GM18858 (cell line): Measurements from ENCODE around the gene TIFAB.

Experiments
- ATAC-seq: cut with Tn5 transposase; IDR thresholded peaks from one replicate; pipeline ENCODE4 v1.9.1; 2021; ENCODE audit not compliant: unreplicated experiment

TIFAB gene

DNA sequence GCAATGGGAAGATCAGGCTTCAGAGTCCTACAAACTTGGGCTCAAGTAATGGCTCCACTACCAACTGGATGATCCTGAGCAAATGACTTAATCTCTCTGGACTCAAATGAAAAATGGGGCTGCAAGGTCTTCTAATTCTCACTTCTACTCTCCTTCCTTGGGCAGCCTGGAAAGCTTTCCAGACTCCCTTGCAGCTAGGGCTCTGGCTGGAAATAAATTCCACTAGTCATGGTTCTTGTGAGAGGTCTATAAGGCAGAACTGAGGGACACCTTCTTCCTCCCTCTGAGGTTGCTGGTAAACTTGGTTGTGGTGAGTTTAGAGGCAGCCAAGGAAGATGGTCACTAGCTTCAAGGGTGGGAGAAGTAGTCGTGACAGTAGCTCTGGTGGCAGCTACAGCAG, 23.6 kb downstream of the TIFAB start:
- ATAC-seq = no peak

DNA sequence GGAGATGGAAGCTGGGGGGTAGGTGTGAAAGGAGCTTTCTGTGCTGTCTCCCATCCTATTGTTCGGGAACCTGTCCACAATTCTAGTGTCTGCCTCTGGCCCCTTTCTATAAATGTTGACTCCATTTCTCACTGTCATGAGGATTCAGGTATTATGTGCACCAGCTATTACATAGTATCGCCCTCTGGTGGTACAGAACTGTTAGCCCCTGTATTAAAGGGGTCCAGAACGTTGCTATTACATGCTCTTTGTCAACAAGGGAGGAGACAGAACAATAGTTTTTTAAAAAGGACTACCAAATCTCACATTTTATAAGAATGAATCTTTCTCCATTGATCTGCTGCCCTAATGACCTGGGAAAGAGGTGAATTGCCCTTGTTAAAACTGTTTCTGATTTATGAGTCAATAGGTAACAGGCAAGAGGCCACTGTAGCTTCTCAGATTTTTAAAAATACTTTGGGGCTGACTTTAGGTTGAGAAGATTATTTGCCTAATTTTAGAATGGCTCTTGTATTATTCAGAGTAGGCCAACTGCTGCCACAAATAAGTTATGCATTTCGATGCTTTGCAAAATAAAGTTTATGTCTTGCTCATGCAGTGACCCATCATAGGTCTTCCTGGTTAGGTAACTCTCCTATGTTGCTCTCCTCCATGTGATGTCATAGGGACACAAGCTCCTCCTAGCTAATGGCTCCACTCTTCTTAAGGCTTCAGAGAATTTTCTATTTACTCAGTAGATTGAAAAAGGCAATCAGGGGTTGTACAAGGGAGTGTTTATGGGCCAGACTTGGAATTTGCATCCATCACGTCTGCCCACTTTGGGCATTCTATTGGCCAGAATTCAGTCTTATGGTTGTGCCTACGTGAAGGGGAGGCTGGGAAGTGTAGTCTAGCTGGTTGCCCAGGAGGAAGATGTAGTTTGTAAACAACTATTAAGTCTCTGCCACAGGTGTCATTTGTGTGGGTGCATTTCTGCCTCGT, 25.8 kb downstream of the TIFAB start:
- peak; percentile 62 for ATAC-seq

DNA sequence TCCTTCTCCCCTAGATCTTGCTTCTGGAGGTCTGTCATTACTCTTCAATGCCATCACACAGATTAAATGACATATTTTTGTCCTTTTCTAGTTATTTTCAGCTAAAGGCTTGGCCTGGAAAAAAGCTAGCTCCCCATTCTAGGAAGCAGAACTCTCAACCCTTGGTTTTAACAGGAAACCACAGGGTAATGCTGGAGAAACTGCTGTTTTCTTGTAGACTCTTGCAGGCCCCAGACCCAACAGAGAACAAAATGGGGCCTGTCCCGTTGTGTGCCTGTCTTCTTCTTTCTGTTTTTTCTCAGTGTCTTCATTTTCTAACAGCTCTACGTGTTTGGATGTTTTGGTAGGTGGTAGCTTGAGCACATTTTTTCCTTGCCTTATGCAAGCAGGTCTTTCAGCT, 26.5 kb downstream of the TIFAB start:
- ATAC-seq = no peak

DNA sequence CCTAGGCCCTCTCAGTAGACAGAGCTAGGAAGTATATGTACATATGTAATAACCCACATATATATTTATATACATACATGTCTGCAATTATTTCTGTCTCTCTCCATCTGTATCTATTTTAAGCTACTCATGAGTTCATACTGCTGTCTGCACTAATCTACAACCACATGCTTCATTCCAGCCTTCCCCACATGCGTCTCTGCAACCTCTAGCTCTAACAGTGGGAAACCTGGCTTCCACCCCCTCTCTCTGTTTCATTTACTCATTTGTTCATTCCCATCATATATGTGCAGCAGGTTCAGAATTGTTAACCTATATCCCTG, 28.3 kb downstream of the TIFAB start:
- no peak for ATAC-seq

DNA sequence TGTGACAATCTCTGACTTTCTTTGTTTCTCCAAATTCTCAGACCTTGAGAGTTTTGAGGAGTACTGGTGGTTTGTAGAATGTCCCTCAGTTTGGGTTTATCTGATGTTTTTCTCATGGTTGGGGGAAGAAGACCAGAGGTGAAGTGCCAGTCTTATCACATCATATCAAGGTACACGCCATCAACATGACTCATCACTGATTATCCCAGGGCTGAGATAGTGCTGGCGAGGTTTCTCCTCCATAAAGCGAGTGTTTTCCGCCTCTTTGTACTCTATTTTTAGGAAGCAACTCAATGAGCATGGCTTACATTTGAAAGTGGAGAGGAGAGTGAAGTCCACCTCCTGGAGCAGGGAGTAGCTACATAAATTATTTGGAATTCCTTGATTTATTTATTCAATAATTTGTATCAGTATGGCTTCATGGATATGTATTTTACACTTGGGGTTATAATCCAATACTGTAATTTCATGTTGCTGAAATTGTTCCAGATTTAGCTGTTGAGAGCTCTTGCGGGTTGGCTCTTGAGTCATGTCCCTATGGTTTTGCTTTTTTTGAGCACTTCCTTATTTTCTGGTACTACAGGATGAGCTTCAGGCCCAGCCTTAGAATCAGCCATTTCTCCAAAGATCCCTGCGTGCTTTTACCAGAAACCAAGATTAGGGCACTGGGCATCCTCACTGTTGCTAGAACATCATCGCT, 28.9 kb downstream of the TIFAB start:
- ATAC-seq = no peak

DNA sequence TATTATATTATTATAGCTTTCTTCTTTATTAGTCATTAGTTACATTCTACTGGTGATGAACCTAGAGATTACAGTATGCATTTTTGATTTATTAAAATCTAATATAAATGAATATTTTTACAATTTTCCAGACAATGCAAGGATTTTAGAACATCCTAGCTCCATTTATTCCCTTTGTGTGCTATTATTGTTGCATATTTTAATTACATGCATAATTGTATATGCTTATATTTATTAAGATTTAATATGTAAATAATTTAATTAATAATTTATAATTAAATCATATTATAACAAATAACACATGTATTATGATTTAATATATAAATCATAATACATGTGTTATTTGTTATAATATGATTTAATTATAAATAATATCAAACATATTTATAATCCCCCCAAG, 29.7 kb downstream of the TIFAB start:
- no peak for ATAC-seq

DNA sequence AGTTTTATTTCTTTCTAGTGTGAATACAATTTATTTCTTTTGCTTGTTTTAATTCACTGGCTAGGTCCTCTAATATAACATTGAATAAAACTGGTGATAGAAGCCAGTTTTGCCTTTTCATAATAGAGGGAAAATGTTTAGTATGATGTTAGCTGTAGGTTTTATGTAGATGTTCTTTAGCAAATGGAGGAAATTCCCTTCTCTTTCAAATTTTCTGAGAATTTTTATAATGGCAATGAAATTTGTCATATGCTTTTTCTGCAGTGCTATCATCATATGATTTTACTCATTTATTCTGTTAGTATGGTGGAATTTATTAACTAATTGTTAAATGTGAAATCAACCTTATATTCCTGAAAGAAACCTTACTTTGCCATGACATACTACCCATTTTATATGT, 35.1 kb downstream of the TIFAB start:
- ATAC-seq = no peak

DNA sequence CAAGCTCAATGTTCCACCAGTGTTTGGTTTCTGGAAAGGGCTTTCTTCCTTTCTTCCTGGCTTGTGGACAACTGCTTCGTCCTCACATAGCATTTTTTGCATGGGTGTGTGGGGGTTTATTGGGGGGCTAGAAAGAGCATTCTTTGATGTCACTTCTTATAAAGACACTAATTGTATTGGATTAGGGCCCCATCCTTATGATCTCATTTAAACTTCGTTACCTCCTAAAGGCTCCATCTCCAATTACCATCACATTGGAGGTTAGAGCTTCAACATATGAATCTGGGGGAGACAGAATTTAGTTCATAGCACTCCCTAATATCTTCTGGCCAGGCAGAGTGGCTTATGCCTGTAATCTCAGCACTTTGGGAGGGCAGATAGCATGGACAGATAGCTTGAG, 47.1 kb downstream of the TIFAB start:
- no peak for ATAC-seq

DNA sequence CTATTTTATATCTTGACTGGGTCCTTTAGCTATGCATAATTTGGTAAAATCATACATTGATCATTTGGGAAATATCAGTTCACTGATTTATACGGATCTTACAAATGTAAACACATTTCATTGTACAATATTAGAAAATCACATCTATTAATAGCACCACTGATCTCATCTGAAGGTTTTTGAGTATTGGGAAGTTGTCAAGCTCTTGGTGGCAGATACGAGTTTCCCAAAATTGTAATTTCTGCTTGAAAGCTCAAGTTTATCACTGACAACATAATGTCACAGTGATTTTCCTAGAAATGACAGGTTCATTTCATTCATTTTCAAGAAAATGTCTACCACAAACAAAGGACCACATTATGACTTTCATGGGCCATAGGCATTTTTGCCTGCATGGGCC, 50.1 kb downstream of the TIFAB start:
- ATAC-seq = no peak

DNA sequence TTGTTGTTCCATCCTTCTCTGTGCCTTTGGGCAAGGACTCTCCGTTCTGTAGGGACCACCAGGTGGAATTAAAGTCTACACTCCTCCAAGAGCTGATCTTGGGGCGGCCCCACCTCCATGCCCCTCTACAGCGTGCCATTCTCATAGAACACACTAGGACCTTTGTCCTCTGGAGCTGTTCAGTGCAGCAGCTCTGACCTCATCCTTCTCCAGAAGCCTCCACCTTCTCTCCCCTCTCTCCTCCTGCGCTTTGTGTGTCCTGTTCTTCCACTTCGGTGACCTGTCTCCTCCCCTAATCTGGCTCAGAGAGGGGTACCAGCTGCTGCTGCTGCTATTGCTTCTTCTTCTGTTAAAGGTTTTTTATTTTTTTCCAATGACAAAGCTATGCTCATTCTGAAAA, 51.3 kb downstream of the TIFAB start:
- no peak for ATAC-seq

DNA sequence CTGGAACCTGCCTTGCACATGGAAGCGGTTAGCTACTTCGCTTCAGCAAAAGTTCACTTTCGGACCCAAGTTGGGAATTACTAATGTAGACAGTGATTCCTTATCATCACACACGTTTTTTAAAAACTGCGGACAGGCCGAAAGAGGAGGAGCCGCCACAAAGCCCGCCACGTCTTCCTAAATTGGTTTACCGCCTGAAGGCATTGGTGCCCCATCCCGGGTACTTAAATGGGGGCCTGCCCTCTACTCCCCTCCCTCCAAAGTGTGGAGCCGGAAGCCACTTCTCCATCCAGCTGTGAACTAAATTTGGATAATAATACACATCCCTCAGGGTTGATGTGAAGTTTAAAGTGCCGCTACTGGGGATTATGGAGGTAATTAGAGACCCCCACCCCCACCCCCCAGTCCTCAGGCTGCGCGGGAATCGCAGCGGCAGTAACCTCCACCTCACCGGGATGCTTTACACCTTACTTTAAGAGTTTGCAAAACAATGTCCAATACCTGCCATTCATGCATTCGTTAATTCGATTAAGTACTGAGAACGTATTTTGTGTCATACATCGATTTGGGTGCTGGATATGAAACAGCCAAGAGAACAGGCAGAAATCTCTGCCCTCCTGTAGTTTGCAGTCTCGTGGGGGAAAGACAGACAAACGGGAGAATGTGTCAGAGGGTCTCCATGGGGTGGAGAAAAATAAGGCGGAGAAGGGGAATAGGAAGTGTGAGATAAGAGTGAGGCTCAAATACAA, 52.2 kb downstream of the TIFAB start:
- no peak for ATAC-seq

DNA sequence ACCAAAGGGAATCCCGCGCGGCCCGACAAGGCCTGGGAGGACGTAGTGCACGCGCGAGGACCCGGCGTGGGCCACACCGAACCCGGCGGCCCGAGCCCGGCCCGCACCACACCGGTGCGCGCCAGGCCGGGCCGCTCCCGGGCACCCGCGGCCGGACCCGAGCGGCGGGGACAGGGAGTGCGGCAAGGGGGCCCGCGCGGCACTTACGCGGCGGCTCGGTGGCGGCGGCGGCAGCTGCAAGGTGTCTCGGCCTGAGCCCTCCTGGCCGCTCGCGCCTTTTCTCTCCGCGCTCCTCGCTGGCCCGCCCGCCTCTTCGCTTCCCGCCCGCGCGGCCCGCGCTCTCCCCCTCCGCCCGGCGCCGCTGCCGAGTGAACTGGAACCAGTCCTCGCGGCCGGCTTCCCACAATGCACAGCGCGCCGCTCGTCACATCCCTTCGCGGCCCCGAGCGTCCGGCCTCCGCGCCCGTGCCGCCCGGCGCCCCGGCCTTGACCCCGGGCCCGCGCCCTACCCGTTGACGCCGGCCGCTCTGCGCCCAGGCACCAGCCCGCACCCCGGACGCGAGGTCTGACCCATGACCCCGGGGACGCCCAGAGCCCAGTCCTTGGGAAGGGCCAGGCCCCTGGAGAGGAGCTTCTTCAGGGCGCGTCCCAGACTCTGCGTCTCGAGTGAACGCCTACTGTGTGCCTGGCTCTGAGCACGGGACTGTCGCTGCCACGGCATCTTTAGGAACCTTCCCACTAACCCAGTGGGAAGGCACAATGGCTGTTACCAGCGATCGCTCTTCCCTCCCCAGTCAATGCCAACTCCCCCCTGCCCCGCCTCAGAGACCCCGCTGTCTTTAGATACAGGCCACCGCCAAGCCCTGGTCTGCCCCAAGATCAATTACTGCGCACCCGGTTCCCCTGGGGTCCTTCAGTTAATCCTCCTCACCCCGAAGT, 53.0 kb downstream of the TIFAB start, which contains the start of gene MACROH2A1:
Gene MACROH2A1 (minus strand): TSS at position 377 of the 939 bp plus-strand sequence. CDS start 10,138 bp downstream, outside the sequence.
- peak; percentile 80 for ATAC-seq

DNA sequence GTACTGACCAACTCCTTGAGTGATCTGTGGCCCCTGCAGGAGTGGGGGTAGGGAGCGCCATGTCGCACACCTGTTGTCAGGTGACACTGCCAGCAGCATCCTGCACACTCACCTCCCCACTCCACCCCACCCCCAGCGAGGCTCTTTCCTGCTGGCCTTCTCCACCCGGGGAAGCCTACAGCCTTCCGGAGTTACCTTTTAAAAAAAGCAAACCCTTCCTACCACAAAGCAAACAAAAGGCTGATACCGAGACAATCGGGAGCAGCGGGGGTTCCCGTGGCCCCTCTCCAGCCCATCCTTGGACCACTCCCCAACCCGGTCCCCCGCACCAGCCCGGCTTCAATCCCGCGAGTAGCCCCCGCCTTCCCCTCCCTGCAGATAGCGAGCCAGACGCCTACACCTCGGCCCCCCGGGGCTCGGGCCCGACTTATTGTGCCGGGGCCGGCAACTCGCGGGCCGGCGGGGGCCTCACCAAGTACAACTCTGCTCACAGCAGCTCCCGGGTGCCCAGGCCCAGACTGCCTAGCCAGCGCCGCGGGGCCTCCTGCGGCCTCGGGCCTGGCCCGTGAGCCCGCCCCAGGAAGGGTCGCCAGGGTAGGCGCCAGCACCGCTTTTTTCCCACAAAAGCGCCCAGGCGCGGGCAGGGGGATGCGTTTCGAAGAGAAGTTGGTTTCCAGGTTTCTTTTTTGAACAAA, 53.8 kb downstream of the TIFAB start:
- peak; percentile 7 for ATAC-seq
